GM13976 (cell line): ENCODE measurements around the gene DIS3L2.

Source experiments
- DNase-seq: peaks from one replicate; pipeline ENCODE4 v3.0.0; 2012; ENCODE audit warnings: low spot score
- in situ Hi-C: fragments of 300-500 bp; cut with MboI; formaldehyde crosslinking; loops from one replicate; pipeline ENCODE4 v1.12.0; 2022; ENCODE audit warnings: low sequenced_read_pairs, mixed read lengths, inconsistent platforms; ENCODE audit not compliant: unreplicated experiment
- TF ChIP-seq, protein P1 (sequence below): IDR thresholded peaks from 2 replicates; pipeline ENCODE4 v1.5.1; 2012; ENCODE audit warnings: borderline replicate concordance, mild to moderate bottlenecking; ENCODE audit not compliant: insufficient read depth; ENCODE audit errors: extremely low read depth, missing control alignments, control extremely low read depth

Gene DIS3L2

GRCh38 chr2:231928901-231929725, 32.4 kb upstream of the DIS3L2 start:
- in situ Hi-C loops = loop anchor here (5.0 to 10.0 kb wide), 2 partner anchors 208 to 386 kb away; no protein-coding TSS in a partner anchor
- TF ChIP-seq, protein P1, sequence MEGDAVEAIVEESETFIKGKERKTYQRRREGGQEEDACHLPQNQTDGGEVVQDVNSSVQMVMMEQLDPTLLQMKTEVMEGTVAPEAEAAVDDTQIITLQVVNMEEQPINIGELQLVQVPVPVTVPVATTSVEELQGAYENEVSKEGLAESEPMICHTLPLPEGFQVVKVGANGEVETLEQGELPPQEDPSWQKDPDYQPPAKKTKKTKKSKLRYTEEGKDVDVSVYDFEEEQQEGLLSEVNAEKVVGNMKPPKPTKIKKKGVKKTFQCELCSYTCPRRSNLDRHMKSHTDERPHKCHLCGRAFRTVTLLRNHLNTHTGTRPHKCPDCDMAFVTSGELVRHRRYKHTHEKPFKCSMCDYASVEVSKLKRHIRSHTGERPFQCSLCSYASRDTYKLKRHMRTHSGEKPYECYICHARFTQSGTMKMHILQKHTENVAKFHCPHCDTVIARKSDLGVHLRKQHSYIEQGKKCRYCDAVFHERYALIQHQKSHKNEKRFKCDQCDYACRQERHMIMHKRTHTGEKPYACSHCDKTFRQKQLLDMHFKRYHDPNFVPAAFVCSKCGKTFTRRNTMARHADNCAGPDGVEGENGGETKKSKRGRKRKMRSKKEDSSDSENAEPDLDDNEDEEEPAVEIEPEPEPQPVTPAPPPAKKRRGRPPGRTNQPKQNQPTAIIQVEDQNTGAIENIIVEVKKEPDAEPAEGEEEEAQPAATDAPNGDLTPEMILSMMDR = no peak
- DNase-seq = no peak

GRCh38 chr2:231929961-231930592, 31.4 kb upstream of the DIS3L2 start:
- TF ChIP-seq, protein P1 = peak; percentile 39
- in situ Hi-C loops = loop anchor here (5.0 to 10.0 kb wide), 2 partner anchors 207 to 385 kb away; no protein-coding TSS in a partner anchor
- DNase-seq = peak; percentile 69

DNA sequence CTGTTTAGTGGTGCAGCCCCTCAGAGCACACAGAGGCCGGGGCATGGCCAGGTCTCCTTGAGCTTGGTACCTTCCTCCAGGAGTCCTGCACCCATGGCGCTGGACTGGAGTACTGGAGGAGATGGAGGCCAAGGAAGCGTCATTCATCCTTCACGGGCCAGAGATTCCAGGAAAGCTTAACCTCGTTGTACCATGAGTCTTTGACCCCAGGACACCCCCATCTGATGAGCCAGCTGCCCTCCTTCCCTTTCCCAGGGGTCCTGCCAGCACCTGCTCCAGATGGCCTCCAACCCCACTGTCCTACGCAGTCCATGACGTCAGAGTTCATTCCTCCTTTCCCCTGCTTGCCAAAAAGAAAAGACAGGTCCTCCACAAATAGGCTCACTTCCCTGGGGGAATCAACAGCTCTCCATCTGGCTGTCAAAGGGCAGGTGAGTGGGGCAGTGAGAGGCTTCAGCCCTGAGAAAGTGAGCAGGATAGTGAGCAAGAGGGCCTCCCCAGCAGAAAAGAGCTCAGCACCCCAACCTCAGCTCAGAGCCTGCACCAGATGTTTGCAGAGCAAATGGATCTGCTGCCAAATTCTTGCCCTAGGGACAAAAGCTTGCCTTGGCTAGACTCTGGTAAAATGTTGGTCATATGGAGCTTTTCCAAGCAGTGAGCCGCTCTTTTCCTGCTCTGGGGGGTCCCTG, 30.8 kb upstream of the DIS3L2 start:
- in situ Hi-C loops = no loop called here
- TF ChIP-seq, protein P1 = no peak
- DNase-seq = no peak

- TF ChIP-seq, protein P1 = no peak
- DNase-seq = no peak
- in situ Hi-C loops = no loop called here
These were observed 30.0 kb upstream of the DIS3L2 start for GRCh38 chr2:231931481-231931915.

DNA sequence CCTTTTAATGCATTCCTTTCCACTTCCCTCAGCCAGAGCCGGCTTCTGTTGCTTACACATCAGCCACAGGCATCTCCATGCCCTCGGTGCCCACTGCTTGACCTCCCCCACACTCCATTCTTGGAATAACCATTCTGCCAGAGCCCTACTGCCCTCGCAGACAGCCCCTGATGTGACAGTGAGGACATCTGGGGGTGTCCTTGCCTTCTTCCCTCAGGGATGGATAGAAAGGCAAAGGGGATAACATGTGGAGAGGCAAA, 28.9 kb upstream of the DIS3L2 start:
- in situ Hi-C loops = no loop called here
- TF ChIP-seq, protein P1 = no peak
- DNase-seq = no peak
